Breast epithelium (tissue), 3 donors: ENCODE results near the gene CRYBG1.

Experiments used
- POLR2A ChIP-seq: fragments of 450-650 bp; IDR thresholded peaks from one replicate; pipeline ENCODE4 v1.6.1; 2016; ENCODE audit warnings: antibody characterized with exemption, mild to moderate bottlenecking, moderate library complexity
- POLR2AphosphoS5 ChIP-seq, 3 donors: sonication (generic); formaldehyde crosslinking; IDR thresholded peaks; one replicate each; pipeline ENCODE4 v1.6.1; 2017; ENCODE audit warnings: antibody characterized with exemption in 3 of 3
- TF ChIP-seq, protein P1 (sequence below), 3 donors: fragments of 450-650 bp; IDR thresholded peaks; one replicate each; pipeline ENCODE4 v1.5.1; 2016 to 2017; ENCODE audit warnings: antibody characterized with exemption in 3 of 3, mild to moderate bottlenecking in 3 of 3, moderate library complexity in 3 of 3

DNA sequence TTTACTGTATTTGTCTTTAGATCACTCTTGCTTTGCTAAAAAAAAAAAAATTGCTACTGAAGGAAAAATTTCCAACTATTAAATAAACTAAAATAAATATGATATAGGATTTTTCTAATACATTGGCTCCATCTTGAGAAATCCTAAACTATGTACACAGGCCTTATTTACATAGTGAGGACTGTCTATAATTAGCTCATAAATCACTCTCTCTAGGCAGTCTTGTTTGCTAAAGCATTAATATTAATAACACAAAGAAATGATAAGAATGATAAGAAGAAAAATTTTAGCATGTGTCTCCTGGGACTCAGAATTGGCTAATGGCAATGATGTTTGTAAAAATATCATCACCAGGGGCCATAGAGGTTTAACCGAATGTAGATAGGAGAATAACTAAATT, 13.3 kb upstream of the CRYBG1 start:
- TF ChIP-seq POLR2A, result no peak
- TF ChIP-seq, protein P1, sequence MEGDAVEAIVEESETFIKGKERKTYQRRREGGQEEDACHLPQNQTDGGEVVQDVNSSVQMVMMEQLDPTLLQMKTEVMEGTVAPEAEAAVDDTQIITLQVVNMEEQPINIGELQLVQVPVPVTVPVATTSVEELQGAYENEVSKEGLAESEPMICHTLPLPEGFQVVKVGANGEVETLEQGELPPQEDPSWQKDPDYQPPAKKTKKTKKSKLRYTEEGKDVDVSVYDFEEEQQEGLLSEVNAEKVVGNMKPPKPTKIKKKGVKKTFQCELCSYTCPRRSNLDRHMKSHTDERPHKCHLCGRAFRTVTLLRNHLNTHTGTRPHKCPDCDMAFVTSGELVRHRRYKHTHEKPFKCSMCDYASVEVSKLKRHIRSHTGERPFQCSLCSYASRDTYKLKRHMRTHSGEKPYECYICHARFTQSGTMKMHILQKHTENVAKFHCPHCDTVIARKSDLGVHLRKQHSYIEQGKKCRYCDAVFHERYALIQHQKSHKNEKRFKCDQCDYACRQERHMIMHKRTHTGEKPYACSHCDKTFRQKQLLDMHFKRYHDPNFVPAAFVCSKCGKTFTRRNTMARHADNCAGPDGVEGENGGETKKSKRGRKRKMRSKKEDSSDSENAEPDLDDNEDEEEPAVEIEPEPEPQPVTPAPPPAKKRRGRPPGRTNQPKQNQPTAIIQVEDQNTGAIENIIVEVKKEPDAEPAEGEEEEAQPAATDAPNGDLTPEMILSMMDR (IDR thresholded peaks at IDR 0.05), result no peak
- TF ChIP-seq POLR2AphosphoS5 (IDR thresholded peaks at IDR 0.05), result no peak
